SK-N-MC (cell line): Measurements from ENCODE around the gene ARHGEF37.

Source experiments
- EZH2 ChIP-seq: fragments of 200-600 bp; sonication (generic); IDR thresholded peaks from one replicate; pipeline ENCODE4 v1.6.1; 2017; ENCODE audit warnings: antibody characterized with exemption
- FOXP2 ChIP-seq: optimal IDR thresholded peaks from 2 replicates; pipeline ENCODE3; 2011; ENCODE audit warnings: mild to moderate bottlenecking, moderate library complexity; ENCODE audit not compliant: insufficient read depth; ENCODE audit errors: extremely low read length, control extremely low read depth
- POLR2AphosphoS5 ChIP-seq: IDR thresholded peaks from 2 replicates; pipeline ENCODE4 v1.6.1; 2012; ENCODE audit warnings: mild to moderate bottlenecking, low read depth, low read length, borderline replicate concordance

DNA sequence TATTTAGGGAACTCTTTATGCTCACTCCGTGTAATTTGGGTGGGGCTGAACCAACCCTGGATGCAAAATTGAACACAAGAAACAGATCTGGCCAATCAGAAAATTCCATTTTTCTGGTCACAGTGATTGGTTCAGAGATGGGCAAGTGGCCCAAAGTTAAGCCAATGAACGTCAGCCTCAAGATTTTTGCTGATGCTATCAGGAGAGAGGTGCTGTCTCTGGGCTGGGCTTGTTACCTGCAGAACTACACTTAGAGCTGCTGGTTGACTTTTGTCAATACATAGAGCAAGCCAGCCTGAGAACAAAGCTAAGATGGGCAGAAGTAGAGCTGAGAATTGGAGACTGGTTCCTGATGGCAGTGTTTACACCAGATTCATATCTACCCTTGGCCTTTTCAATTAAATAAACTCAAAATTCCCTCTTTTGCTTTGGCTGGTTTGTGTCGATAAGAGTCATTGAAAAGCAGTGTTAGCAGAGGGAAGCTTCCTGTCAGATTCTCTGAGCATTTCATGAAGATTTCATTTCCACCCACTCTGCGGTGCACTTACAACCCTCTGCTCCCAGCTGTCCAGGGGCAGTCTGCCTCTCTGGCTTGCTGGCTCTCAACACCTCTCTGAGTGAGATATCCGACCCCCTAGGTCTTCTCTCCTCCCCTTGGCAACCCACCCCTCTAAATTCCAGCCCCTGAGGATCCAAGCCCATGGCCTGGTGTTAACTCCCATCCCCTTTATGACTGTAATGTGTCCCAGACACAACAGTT lies 84.3 kb downstream of the ARHGEF37 start:
- TF ChIP-seq EZH2 (no peak), FOXP2 (no peak), POLR2AphosphoS5 (no peak)
